Measurements from ENCODE around the gene MIOX. TPM values are rescaled to one million over a fixed set of nuclear protein-coding genes. Genes with fewer than 3 reads are reported as not detected.

MIOX gene
- total RNA-seq, 1 experiment from 2014 or later, result 0.39 TPM

- ATAC-seq, result no peak
- Histone ChIP-seq H3K36me3 (ENCODE audit: control insufficient read depth in 1 of 2, insufficient read depth in 2 of 2, low read length in 2 of 2) (no peaks in the 10 kb centered on the region), H3K4me2 (ENCODE audit: low read length) (no peak overlapping the region), H3K27ac (ENCODE audit: low read depth, low read length) (no peak overlapping the region), H3K79me2 (ENCODE audit: insufficient read depth, low read length) (no peaks in the 10 kb centered on the region), H3K4me1 (ENCODE audit: control insufficient read depth in 1 of 2, insufficient read depth in 2 of 2, low read length in 2 of 2) (peaks cover 4 to 34% of the 10 kb centered on the region in 2 experiments; a peak in 3 of 4 replicates), H4K20me1 (ENCODE audit: insufficient read depth) (no peaks in the 10 kb centered on the region), H3K9me2 (ENCODE audit: insufficient read depth) (no peaks in the 10 kb centered on the region), H3K9me3 (ENCODE audit: control insufficient read depth in 1 of 2, insufficient read depth in 1 of 2, low read depth in 1 of 2, low read length in 2 of 2) (no peaks in the 10 kb centered on the region), H3K9ac (ENCODE audit: low read length) (no peak overlapping the region), H3K27me3 (ENCODE audit: insufficient read depth, low read length) (no peaks in the 10 kb centered on the region), H2AFZ (ENCODE audit: low read depth, low read length, poor library complexity, severe bottlenecking) (no peak overlapping the region), H3K4me3 (replicated peaks in 1 of 2; ENCODE audit: low read depth in 1 of 2, low read length in 2 of 2) (no peak overlapping the region)
- CTCF ChIA-PET, result no interaction called here
- DNase-seq (ENCODE audit: low read depth, low spot score), result no peak
- TF ChIP-seq ELF1 (IDR thresholded peaks at IDR 0.05; ENCODE audit: borderline replicate concordance, low read depth) (no peak), POLR2AphosphoS5 (IDR thresholded peaks at IDR 0.05; ENCODE audit: low read depth, low read length) (no peak), TCF7L2 (IDR thresholded peaks at IDR 0.05; ENCODE audit: borderline replicate concordance, extremely low read depth, insufficient read depth, insufficient read length) (no peak), EZH2 (IDR thresholded peaks at IDR 0.05) (no peak), CBX3 (IDR thresholded peaks at IDR 0.05; ENCODE audit: low read depth) (no peak), ZBTB33 (IDR thresholded peaks at IDR 0.05; ENCODE audit: extremely low read depth, insufficient replicate concordance, low read length) (no peak), CEBPB (IDR thresholded peaks at IDR 0.05; ENCODE audit: low read depth) (no peak), CTCF (IDR thresholded peaks at IDR 0.05 in 2 of 3, conservative IDR thresholded peaks at IDR 0.05 in 1 of 3; ENCODE audit: borderline replicate concordance in 1 of 3, insufficient read depth in 1 of 3, low read depth in 2 of 3, low read length in 2 of 3) (no peak), RAD21 (IDR thresholded peaks at IDR 0.05; ENCODE audit: low read depth) (no peak), ATF3 (IDR thresholded peaks at IDR 0.05) (no peak), SP1 (IDR thresholded peaks at IDR 0.05; ENCODE audit: low read depth) (no peak), EGR1 (IDR thresholded peaks at IDR 0.05; ENCODE audit: low read depth) (no peak), MAX (IDR thresholded peaks at IDR 0.05) (no peak), FOSL1 (IDR thresholded peaks at IDR 0.05; ENCODE audit: low read depth) (no peak), JUND (IDR thresholded peaks at IDR 0.05) (no peak)
- BruUV-seq (replicated peaks), result no TSS peak
- intact Hi-C loops (cut with micrococcal nuclease), result no loop called here
- POLR2A ChIA-PET, result interaction anchor here (0.7 kb wide), 1 partner anchor 579 kb away, joined by 3 read pairs; no protein-coding TSS in a partner anchor
- RAD21 ChIA-PET (ENCODE audit: low non-redundant PET in 1 of 2, low total read pairs in 2 of 2, uncharacterized antibody in 2 of 2, unreplicated experiment in 2 of 2), result no interaction called here
Measured at GRCh38 chr22:50537765-50538164, 51.1 kb downstream of the MIOX start.

Other genes with a start within 250 kb of the MIOX start
- gene TUBGCP6, start 241.8 kb upstream of the MIOX start, total RNA-seq (2021; ENCODE audit: unreplicated experiment), result 38.6 TPM
- 67.5 TPM for gene HDAC10, start 235.6 kb upstream of the MIOX start, total RNA-seq (2021; ENCODE audit: unreplicated experiment)
- 86.7 TPM for gene MAPK12, start 225.2 kb upstream of the MIOX start, total RNA-seq (2021; ENCODE audit: unreplicated experiment)
- 19.3 TPM for gene MAPK11, start 216.5 kb upstream of the MIOX start, total RNA-seq (2021; ENCODE audit: unreplicated experiment)
- gene PLXNB2, start 179.2 kb upstream of the MIOX start, total RNA-seq (2021; ENCODE audit: unreplicated experiment), result 236 TPM
- 11.0 TPM for gene DENND6B, start 159.8 kb upstream of the MIOX start, total RNA-seq (2021; ENCODE audit: unreplicated experiment)
- 61.3 TPM for gene PPP6R2, start 143.5 kb upstream of the MIOX start, total RNA-seq (2021; ENCODE audit: unreplicated experiment)
- gene SBF1, start 11.8 kb upstream of the MIOX start, total RNA-seq (2021; ENCODE audit: unreplicated experiment), result 91.1 TPM
- gene ADM2, start 5.3 kb upstream of the MIOX start, total RNA-seq (2021; ENCODE audit: unreplicated experiment), result 12.8 TPM
- 56.9 TPM for gene LMF2, start 20.8 kb downstream of the MIOX start, total RNA-seq (2021; ENCODE audit: unreplicated experiment)
- 99.1 TPM for gene NCAPH2, start 21.4 kb downstream of the MIOX start, total RNA-seq (2021; ENCODE audit: unreplicated experiment)
- gene SCO2, start 38.7 kb downstream of the MIOX start, total RNA-seq (2021; ENCODE audit: unreplicated experiment), result 7.0 TPM
- 43.2 TPM for gene TYMP, start 43.2 kb downstream of the MIOX start, total RNA-seq (2021; ENCODE audit: unreplicated experiment)
- gene KLHDC7B, start 59.0 kb downstream of the MIOX start, total RNA-seq (2021; ENCODE audit: unreplicated experiment), result 0.69 TPM
- not detected for gene SYCE3, start 76.1 kb downstream of the MIOX start, total RNA-seq (2021; ENCODE audit: unreplicated experiment)
- 35.1 TPM for gene CPT1B, start 91.6 kb downstream of the MIOX start, total RNA-seq (2021; ENCODE audit: unreplicated experiment)
- gene CHKB, start 96.0 kb downstream of the MIOX start, total RNA-seq (2021; ENCODE audit: unreplicated experiment), result 55.1 TPM
- 6.4 TPM for gene MAPK8IP2, start 113.9 kb downstream of the MIOX start, total RNA-seq (2021; ENCODE audit: unreplicated experiment)
- 16.4 TPM for gene ARSA, start 141.3 kb downstream of the MIOX start, total RNA-seq (2021; ENCODE audit: unreplicated experiment)
- 16.0 TPM for gene SHANK3, start 186.0 kb downstream of the MIOX start, total RNA-seq (2021; ENCODE audit: unreplicated experiment)